GM18526 (cell line): ENCODE results near the gene CDKN2B.

Experiments
- POLR2A ChIP-seq: IDR thresholded peaks from 3 replicates; pipeline ENCODE4 v1.6.1; 2011; ENCODE audit not compliant: insufficient read length; ENCODE audit errors: extremely low read depth

The CDKN2B gene

GRCh38 chr9:21989440-21990189 is 19.5 kb downstream of the CDKN2B start:
- no peak for TF ChIP-seq POLR2A

GRCh38 chr9:21988056-21988990 is 20.8 kb downstream of the CDKN2B start:
- no peak for TF ChIP-seq POLR2A

- no peak for TF ChIP-seq POLR2A
Measured at GRCh38 chr9:21985964-21986667, 23.0 kb downstream of the CDKN2B start.

DNA sequence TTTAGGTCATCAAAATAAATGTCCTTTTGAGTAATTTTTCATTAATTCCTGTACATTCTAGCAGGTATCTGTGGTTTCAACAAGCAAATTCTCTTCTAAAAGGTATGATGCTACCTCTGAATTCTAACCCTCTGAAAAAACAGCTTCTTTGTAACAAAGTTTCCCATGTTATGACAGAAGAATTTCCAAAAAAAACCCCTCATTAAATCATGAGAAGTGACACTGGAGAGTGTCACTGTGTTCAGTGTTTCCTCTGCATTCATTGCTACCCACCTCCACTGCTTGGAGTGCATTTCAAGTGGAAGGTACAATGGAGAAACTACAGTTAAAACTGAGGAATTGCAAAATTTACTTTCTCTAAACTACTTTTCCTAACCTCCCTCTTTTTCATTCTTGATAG is 25.0 kb downstream of the CDKN2B start:
- TF ChIP-seq POLR2A, result no peak

DNA sequence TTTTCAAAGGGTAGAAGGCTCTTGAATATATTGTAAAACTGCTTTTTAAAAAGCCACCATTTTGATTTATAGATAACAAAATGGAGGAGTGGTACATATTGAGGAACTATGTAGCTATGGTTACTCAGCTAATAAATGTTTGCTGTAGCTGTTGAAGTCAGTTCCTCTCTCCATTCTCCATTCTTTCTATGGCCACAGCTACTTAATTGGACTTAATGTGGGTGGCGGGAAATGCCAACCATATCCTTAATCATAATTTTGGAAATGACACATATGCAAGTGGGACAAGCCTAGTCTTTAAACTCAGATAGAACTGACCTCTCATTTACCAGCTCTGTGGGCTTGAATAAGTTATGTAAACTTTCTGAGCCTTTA is 25.6 kb downstream of the CDKN2B start:
- no peak for TF ChIP-seq POLR2A

DNA sequence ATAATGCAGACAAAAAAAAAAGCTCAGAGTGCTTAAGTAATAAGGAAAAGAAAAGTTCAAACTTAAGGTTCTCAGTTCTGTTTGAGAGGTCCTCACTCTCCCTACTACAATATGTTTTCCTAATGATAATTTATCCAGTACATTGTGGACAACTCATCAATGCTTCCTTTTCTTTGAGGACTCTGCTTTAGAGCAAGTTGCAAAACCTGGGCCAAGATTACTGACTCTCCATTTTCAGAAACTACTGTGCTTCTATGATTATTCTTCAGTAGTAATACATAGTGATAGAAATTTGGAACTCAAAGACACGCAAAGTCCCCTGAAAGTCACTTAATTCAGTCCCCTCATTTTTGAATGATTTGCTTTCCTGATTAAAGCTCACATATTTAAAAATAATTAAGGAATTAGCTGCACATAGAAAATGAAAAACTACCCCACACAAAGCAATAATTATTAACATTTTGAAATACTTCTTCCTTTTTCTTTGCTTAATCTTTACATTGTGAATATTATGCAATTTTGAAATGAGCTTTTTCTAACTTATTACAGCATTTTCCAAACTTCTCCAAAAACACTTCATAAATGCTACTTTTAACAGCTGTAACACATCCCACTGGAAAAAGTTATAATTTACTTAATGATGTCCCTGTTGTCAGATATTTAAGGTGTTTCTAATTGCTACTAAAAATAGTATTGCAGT is 26.1 kb downstream of the CDKN2B start:
- TF ChIP-seq POLR2A, result no peak

DNA sequence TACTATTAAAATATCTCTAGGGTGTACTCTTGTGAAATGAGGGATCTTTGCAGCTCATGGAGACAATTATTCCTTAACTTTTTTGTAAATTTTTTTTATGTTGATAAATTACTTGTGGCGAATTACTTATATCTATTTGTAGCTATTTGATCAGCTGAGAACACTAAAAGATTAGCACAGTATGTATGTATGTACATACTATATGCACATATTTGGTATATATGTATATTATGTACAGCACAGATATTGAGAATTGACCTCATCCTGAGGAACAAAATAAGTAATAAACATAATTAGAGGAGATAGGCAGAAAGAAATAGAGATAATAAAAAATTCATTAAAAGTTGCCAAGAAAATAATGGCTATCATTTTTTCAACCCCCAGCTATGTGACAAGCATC is 26.7 kb downstream of the CDKN2B start:
- TF ChIP-seq POLR2A, result no peak

GRCh38 chr9:21976334-21976875 is 32.7 kb downstream of the CDKN2B start:
- no peak for TF ChIP-seq POLR2A

DNA sequence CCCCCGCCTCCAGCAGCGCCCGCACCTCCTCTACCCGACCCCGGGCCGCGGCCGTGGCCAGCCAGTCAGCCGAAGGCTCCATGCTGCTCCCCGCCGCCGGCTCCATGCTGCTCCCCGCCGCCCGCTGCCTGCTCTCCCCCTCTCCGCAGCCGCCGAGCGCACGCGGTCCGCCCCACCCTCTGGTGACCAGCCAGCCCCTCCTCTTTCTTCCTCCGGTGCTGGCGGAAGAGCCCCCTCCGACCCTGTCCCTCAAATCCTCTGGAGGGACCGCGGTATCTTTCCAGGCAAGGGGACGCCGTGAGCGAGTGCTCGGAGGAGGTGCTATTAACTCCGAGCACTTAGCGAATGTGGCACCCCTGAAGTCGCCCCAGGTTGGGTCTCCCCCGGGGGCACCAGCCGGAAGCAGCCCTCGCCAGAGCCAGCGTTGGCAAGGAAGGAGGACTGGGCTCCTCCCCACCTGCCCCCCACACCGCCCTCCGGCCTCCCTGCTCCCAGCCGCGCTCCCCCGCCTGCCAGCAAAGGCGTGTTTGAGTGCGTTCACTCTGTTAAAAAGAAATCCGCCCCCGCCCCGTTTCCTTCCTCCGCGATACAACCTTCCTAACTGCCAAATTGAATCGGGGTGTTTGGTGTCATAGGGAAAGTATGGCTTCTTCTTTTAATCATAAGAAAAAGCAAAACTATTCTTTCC is 34.2 kb downstream of the CDKN2B start:
- TF ChIP-seq POLR2A, result peak; percentile 40

DNA sequence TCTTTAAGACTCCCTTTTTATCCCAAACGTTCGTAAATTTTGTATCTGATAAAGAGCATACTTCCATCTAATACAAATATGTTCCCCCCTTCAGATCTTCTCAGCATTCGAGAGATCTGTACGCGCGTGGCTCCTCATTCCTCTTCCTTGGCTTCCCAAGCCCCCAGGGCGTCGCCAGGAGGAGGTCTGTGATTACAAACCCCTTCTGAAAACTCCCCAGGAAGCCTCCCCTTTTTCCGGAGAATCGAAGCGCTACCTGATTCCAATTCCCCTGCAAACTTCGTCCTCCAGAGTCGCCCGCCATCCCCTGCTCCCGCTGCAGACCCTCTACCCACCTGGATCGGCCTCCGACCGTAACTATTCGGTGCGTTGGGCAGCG is 34.8 kb downstream of the CDKN2B start:
- no peak for TF ChIP-seq POLR2A

GRCh38 chr9:21972361-21972760 is 36.7 kb downstream of the CDKN2B start:
- no peak for TF ChIP-seq POLR2A

DNA sequence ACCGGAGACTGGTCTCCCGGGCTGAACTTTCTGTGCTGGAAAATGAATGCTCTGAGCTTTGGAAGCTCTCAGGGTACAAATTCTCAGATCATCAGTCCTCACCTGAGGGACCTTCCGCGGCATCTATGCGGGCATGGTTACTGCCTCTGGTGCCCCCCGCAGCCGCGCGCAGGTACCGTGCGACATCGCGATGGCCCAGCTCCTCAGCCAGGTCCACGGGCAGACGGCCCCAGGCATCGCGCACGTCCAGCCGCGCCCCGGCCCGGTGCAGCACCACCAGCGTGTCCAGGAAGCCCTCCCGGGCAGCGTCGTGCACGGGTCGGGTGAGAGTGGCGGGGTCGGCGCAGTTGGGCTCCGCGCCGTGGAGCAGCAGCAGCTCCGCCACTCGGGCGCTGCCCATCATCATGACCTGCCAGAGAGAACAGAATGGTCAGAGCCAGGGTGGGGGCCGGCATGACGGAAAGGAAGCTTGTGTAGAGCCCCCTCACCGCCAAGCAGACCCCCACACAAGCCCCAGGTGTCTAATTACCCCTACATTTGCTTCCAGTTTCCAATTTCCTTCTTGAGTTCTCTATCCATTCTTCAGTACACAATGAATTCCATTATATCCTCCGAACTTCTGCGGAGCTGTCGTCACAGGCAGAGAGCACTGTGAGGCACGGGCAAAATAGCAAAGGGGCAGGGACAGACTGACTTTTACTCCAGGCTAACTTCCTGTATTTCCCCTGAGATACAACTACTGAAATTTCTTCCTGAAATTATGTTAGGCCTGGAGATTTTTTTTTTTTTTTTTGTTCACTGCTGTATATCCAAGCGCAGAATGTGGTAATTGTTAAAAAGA is 38.1 kb downstream of the CDKN2B start:
- no peak for TF ChIP-seq POLR2A
